Measurements from ENCODE around the gene CDS2.

The CDS2 gene

GRCh38 chr20:5230544-5230943, 103.7 kb downstream of the CDS2 start:
- DNase-seq: no peak
- intact Hi-C loops (cut with DNase I): no loop called here

- intact Hi-C loops (cut with DNase I): no loop called here
- no peak for DNase-seq
These were observed 107.3 kb downstream of the CDS2 start for GRCh38 chr20:5234158-5234557.

- intact Hi-C loops (cut with DNase I): no loop called here
- no peak for DNase-seq
These were observed 108.2 kb downstream of the CDS2 start for GRCh38 chr20:5234978-5235377.
